ACC112 (cell line): Measurements from ENCODE around the gene AIM2.
"Not testable (repeated sequence)": the region's sequence is repeated elsewhere in the genome, so short reads cannot be mapped to it uniquely, and the experiment has no call there.

Experiments
- H2AFZ ChIP-seq: fragments of 200-600 bp; sonication (generic); one replicate; pipeline ENCODE4 v1.6.0; 2017; ENCODE audit warnings: antibody characterized with exemption, low read length; ENCODE audit not compliant: unreplicated experiment
- H3K27ac ChIP-seq: fragments of 200-600 bp; sonication (generic); 2 replicates; pipeline ENCODE4 v1.5.1; 2014; ENCODE audit warnings: low read depth, mild to moderate bottlenecking, antibody characterized with exemption, low read length, moderate library complexity
- H3K27me3 ChIP-seq: fragments of 200-600 bp; sonication (generic); 2 replicates; pipeline ENCODE4 v1.6.1; 2014; ENCODE audit warnings: mild to moderate bottlenecking, antibody characterized with exemption, low read length, moderate library complexity, mixed read lengths; ENCODE audit not compliant: insufficient read depth
- H3K36me3 ChIP-seq: fragments of 200-600 bp; sonication (generic); 2 replicates; pipeline ENCODE4 v1.6.1; 2016; ENCODE audit warnings: mild to moderate bottlenecking, antibody characterized with exemption, low read length, moderate library complexity, mixed read lengths; ENCODE audit not compliant: insufficient read depth
- H3K4me1 ChIP-seq: fragments of 200-600 bp; sonication (generic); one replicate; pipeline ENCODE4 v1.6.1; 2016; ENCODE audit warnings: low read length, mixed read lengths; ENCODE audit not compliant: insufficient read depth, unreplicated experiment, control insufficient read depth
- H3K4me3 ChIP-seq: fragments of 200-600 bp; sonication (generic); 2 replicates; pipeline ENCODE4 v1.5.1; 2014; ENCODE audit warnings: mild to moderate bottlenecking, low read depth, low read length
- H3K79me2 ChIP-seq: fragments of 200-600 bp; sonication (generic); one replicate; pipeline ENCODE4 v1.6.0; 2016; ENCODE audit warnings: low read length; ENCODE audit not compliant: control insufficient read depth, unreplicated experiment, insufficient read depth

AIM2 gene

GRCh38 chr1:159054427-159054826 is 22.1 kb downstream of the AIM2 start:
- Histone ChIP-seq H3K4me1 (peaks cover 9% of the 10 kb centered on the region), H3K36me3 (peaks cover 62% of the 10 kb centered on the region), H3K27ac (no peak overlapping the region), H2AFZ (no peak overlapping the region), H3K27me3 (no peaks in the 10 kb centered on the region), H3K4me3 (no peak overlapping the region), H3K79me2 (no peaks in the 10 kb centered on the region)

GRCh38 chr1:159051436-159051835 is 25.1 kb downstream of the AIM2 start:
- peaks cover 75% of the 10 kb centered on the region for H3K36me3 ChIP-seq
- no peak overlapping the region for H3K27ac ChIP-seq

GRCh38 chr1:159046486-159046885 is 30.1 kb downstream of the AIM2 start:
- H2AFZ ChIP-seq, H3K4me3 ChIP-seq, H3K27me3 ChIP-seq, H3K4me1 ChIP-seq, H3K27ac ChIP-seq: not testable (repeated sequence)
- Histone ChIP-seq H3K79me2 (peaks cover 12% of the 10 kb centered on the region), H3K36me3 (peaks cover 55% of the 10 kb centered on the region)

More at GRCh38 chr1:159051436-159051835, 25.1 kb downstream of the AIM2 start:
- Histone ChIP-seq H3K4me3 (no peak overlapping the region), H3K79me2 (no peaks in the 10 kb centered on the region), H3K4me1 (peaks cover 9% of the 10 kb centered on the region), H3K27me3 (no peaks in the 10 kb centered on the region), H2AFZ (no peak overlapping the region)

GRCh38 chr1:159040893-159041724 is 35.5 kb downstream of the AIM2 start:
- Histone ChIP-seq H3K4me3 (no peak overlapping the region), H3K36me3 (peaks cover 53% of the 10 kb centered on the region), H3K27me3 (no peaks in the 10 kb centered on the region), H3K27ac (peak overlapping the region; percentile 44), H3K4me1 (peaks cover 17% of the 10 kb centered on the region), H3K79me2 (peaks cover 30% of the 10 kb centered on the region), H2AFZ (no peak overlapping the region)

- peaks cover 34% of the 10 kb centered on the region for H3K79me2 ChIP-seq
- H3K4me1 ChIP-seq, result peaks cover 17% of the 10 kb centered on the region
- H3K27ac ChIP-seq, result peak overlapping the region; percentile 57
- H3K36me3 ChIP-seq, result peaks cover 53% of the 10 kb centered on the region
- H2AFZ ChIP-seq, result no peak overlapping the region
- H3K27me3 ChIP-seq, result no peaks in the 10 kb centered on the region
- H3K4me3 ChIP-seq, result no peak overlapping the region
Observed at GRCh38 chr1:159040206-159040605, 36.4 kb downstream of the AIM2 start.

GRCh38 chr1:159030877-159031447 is 45.6 kb downstream of the AIM2 start:
- H3K4me3 ChIP-seq, result no peak overlapping the region

GRCh38 chr1:159030311-159030710 is 46.3 kb downstream of the AIM2 start:
- H3K4me1 ChIP-seq, result peaks cover 20% of the 10 kb centered on the region
- peaks cover 71% of the 10 kb centered on the region for H3K36me3 ChIP-seq
- no peak overlapping the region for H2AFZ ChIP-seq
- H3K4me3 ChIP-seq, result no peak overlapping the region
- H3K79me2 ChIP-seq, result peaks cover 86% of the 10 kb centered on the region
- no peaks in the 10 kb centered on the region for H3K27me3 ChIP-seq
- H3K27ac ChIP-seq, result no peak overlapping the region

More at GRCh38 chr1:159030877-159031447, 45.6 kb downstream of the AIM2 start:
- peak overlapping the region; percentile 66; the same call in 1 of the 2 replicates for H3K27ac ChIP-seq
- H3K36me3 ChIP-seq, result peaks cover 78% of the 10 kb centered on the region
- H3K27me3 ChIP-seq, result no peaks in the 10 kb centered on the region
- peaks cover 83% of the 10 kb centered on the region for H3K79me2 ChIP-seq
- H3K4me1 ChIP-seq, result peaks cover 20% of the 10 kb centered on the region
- H2AFZ ChIP-seq, result no peak overlapping the region

GRCh38 chr1:159026841-159027240 is 49.7 kb downstream of the AIM2 start:
- not testable (repeated sequence) for H3K4me3 ChIP-seq, H2AFZ ChIP-seq, H3K27ac ChIP-seq, H3K27me3 ChIP-seq
- peaks cover 25% of the 10 kb centered on the region for H3K4me1 ChIP-seq
- H3K36me3 ChIP-seq, result peaks cover 69% of the 10 kb centered on the region
- H3K79me2 ChIP-seq, result peaks cover 84% of the 10 kb centered on the region

GRCh38 chr1:159025043-159025442 is 51.5 kb downstream of the AIM2 start:
- H3K27me3 ChIP-seq, result no peaks in the 10 kb centered on the region

GRCh38 chr1:159023723-159024122 is 52.8 kb downstream of the AIM2 start:
- Histone ChIP-seq H3K36me3 (peaks cover 68% of the 10 kb centered on the region), H3K79me2 (peaks cover 82% of the 10 kb centered on the region), H2AFZ (no peak overlapping the region), H3K27me3 (no peaks in the 10 kb centered on the region), H3K4me1 (peaks cover 16% of the 10 kb centered on the region), H3K4me3 (no peak overlapping the region), H3K27ac (no peak overlapping the region)

More at GRCh38 chr1:159025043-159025442, 51.5 kb downstream of the AIM2 start:
- Histone ChIP-seq H3K4me3 (no peak overlapping the region), H3K27ac (no peak overlapping the region), H3K4me1 (peaks cover 13% of the 10 kb centered on the region), H3K36me3 (peaks cover 70% of the 10 kb centered on the region), H2AFZ (no peak overlapping the region), H3K79me2 (peaks cover 82% of the 10 kb centered on the region)
